MCF 10A (cell line): ENCODE data around the gene DCLRE1B. TPM values are rescaled to one million over a fixed set of nuclear protein-coding genes. Genes with fewer than 3 reads are reported as not detected.

Source experiments
- BruUV-seq: library from RNA; stranded (reverse); fragments of 400-500 nt; replicated peaks from 2 replicates; lab custom pipeline; 2021; lab: Mats Ljungman, UMichigan
- CTCF ChIA-PET: fragments of 300-600 bp; sonication (Branson Sonifier 250); formaldehyde crosslinking; extraction: SDS; loops from one replicate; lab custom pipeline; 2021; ENCODE audit warnings: antibody characterized with exemption, inconsistent platforms; lab: Yijun Ruan, JAX
- POLR2A ChIA-PET: fragments of 300-600, 350-650 bp; sonication (Branson Sonifier 250); formaldehyde crosslinking; extraction: SDS; loops from one replicate; lab custom pipeline; 2020; ENCODE audit warnings: antibody characterized with exemption, inconsistent platforms; lab: Yijun Ruan, JAX
- DNase-seq: peaks from one replicate; pipeline ENCODE4 v3.0.0-alpha.2; 2018; ENCODE audit not compliant: unreplicated experiment
- H3K27ac Mint-ChIP-seq: one replicate; pipeline ENCODE4 v1.8.0; 2022; ENCODE audit warnings: mild to moderate bottlenecking, low read depth, mixed read lengths; ENCODE audit not compliant: unreplicated experiment
- H3K27me3 Mint-ChIP-seq: one replicate; pipeline ENCODE4 v1.8.0; 2022; ENCODE audit warnings: mixed read lengths; ENCODE audit not compliant: insufficient read depth, unreplicated experiment
- H3K36me3 Mint-ChIP-seq: one replicate; pipeline ENCODE4 v1.8.0; 2022; ENCODE audit warnings: mild to moderate bottlenecking, moderate library complexity, mixed read lengths; ENCODE audit not compliant: insufficient read depth, unreplicated experiment
- H3K4me1 Mint-ChIP-seq: one replicate; pipeline ENCODE4 v1.8.0; 2022; ENCODE audit warnings: mixed read lengths; ENCODE audit not compliant: insufficient read depth, unreplicated experiment
- H3K4me3 Mint-ChIP-seq: one replicate; pipeline ENCODE4 v1.8.0; 2022; ENCODE audit warnings: mild to moderate bottlenecking, moderate library complexity, mixed read lengths; ENCODE audit not compliant: unreplicated experiment
- H3K9me3 Mint-ChIP-seq: one replicate; pipeline ENCODE4 v1.8.0; 2022; ENCODE audit warnings: mixed read lengths; ENCODE audit not compliant: unreplicated experiment
- intact Hi-C: fragments of 100-400 bp; cut with micrococcal nuclease; formaldehyde crosslinking; loops from 2 replicates; pipeline ENCODE4 v1.14.1; 2022
- total RNA-seq: library from RNA; stranded (reverse); gene quantifications from 2 replicates; pipeline ENCODE4 v1.2.3, GENCODE V29; 2022
- TF ChIP-seq, protein P1 (sequence below): fragments of 200-600 bp; IDR thresholded peaks from one replicate; pipeline ENCODE4 v1.8.0; 2022; ENCODE audit warnings: antibody characterized with exemption, mild to moderate bottlenecking; ENCODE audit not compliant: unreplicated experiment

DCLRE1B gene
- total RNA-seq, 1 experiment from 2014 or later: 8.1 TPM

DNA sequence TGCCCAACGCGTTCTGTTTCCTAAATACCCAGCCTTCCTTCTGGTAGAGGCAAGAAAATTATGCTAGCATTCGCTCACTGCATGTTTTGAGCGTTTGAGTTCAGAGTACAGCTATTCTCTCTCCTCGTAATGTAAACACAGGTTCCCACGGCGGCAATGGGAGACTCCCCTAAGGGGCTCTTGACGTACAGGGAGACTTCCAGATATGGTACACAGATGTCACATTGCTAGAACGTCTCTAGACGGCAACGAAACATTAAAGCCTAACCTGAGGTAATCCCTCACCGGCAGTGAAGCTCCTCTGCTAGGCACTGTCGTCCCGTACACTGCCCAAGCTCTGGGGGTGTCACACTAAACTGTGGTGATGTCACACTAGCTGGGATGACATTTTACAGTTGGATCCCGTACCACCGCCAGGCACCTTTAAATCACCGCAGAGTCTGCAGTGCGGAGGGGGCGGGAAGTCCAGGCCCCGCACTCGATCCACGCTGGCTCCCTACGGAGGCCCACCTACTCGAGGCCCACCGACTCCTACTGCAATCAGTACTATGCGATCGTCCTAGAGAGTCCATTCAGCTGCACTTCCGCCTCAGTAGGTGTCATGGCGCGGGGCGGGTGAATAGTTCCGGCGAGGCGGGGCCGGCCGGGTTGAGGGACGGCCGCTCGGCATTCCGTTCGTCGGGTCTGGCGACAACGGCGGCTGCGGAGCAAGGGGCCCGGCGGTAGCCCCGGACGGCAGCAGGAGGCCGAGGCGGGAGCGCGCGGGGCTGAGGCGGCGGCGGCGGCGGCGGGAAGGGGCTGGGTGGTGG, 24.0 kb downstream of the DCLRE1B start, which contains the start of gene HIPK1:
TSS of gene HIPK1 (plus strand) at position 384 of the 809 bp plus-strand sequence.
- H3K4me3 Mint-ChIP-seq: peak within 1 kb of the TSS; percentile 95
- peaks cover 9% of the 10 kb centered on the region for H3K36me3 Mint-ChIP-seq
- intact Hi-C loops: loop anchor here (1.0 kb wide), 1 partner anchor 24 kb away; the partner anchor contains the start of gene DCLRE1B
- DNase-seq: peak; percentile 89
- BruUV-seq: TSS peak; percentile 50
- CTCF ChIA-PET: interaction anchor here (0.5 to 5.3 kb wide), 11 partner anchors 9 to 1213 kb away, joined by 3 to 48 read pairs (median 6); partner anchors contain the start of genes AP4B1 and DCLRE1B
- TF ChIP-seq, protein P1, sequence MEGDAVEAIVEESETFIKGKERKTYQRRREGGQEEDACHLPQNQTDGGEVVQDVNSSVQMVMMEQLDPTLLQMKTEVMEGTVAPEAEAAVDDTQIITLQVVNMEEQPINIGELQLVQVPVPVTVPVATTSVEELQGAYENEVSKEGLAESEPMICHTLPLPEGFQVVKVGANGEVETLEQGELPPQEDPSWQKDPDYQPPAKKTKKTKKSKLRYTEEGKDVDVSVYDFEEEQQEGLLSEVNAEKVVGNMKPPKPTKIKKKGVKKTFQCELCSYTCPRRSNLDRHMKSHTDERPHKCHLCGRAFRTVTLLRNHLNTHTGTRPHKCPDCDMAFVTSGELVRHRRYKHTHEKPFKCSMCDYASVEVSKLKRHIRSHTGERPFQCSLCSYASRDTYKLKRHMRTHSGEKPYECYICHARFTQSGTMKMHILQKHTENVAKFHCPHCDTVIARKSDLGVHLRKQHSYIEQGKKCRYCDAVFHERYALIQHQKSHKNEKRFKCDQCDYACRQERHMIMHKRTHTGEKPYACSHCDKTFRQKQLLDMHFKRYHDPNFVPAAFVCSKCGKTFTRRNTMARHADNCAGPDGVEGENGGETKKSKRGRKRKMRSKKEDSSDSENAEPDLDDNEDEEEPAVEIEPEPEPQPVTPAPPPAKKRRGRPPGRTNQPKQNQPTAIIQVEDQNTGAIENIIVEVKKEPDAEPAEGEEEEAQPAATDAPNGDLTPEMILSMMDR: no peak
- no peaks in the 10 kb centered on the region for H3K9me3 Mint-ChIP-seq
- H3K4me1 Mint-ChIP-seq: peaks cover 47% of the 10 kb centered on the region
- H3K27me3 Mint-ChIP-seq: no peaks in the 10 kb centered on the region
- peak within 1 kb of the TSS; percentile 97 for H3K27ac Mint-ChIP-seq
- POLR2A ChIA-PET: interaction anchor here (0.7 to 9.2 kb wide), 18 partner anchors 9 to 828 kb away, joined by 3 to 228 read pairs (median 6); partner anchors contain the start of genes AP4B1, CSDE1, DCLRE1B and OLFML3

DNA sequence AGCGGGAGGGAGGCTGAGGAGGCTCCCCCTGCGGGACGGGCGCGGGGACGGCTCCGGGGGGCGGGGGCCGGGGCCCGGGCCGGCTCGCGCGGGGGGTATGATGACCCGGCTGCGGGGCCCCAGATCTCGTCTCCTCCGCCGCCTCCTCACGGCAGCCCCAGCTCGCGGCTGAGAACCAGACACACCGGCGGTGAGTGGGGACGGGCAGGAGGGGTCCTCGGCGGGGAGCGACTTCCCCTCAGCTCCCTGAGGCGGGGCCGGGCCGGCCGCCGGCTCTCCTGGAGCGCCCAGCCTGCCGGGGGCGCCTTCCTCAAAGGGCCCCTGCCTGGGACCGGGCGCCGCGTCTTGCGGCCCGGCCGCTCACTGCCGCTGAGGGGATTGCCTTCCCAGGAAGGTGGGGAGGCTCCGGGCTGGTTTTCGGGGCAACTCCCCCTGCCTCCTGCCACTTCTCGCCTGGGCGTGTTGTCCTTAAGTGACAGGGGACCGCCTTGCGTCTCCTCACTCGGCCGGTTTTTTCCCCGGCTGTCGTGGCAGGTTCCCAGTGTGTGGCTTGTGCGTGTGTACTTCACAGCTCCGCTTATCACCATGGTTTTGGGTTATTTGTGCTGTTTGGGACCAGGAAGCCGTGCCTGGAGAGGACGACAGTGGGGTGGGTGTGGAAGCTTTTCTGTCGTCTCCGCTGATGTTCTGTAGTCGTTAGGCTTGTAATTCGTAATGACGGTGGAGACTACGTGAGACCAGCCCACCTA, 24.8 kb downstream of the DCLRE1B start:
- peak; percentile 22 for DNase-seq
- intact Hi-C loops: loop anchor here (1.0 kb wide), 1 partner anchor 25 kb away; the partner anchor contains the start of gene DCLRE1B
- H3K4me3 Mint-ChIP-seq: peak overlapping the region; percentile 95
- H3K27me3 Mint-ChIP-seq: no peaks in the 10 kb centered on the region
- peaks cover 9% of the 10 kb centered on the region for H3K36me3 Mint-ChIP-seq
- H3K4me1 Mint-ChIP-seq: peaks cover 48% of the 10 kb centered on the region
- TF ChIP-seq, protein P1: peak; percentile 19
- ChIA-PET CTCF (interaction anchor here (0.5 to 5.3 kb wide), 18 partner anchors 9 to 1478 kb away, joined by 3 to 48 read pairs (median 5); partner anchors contain the start of genes AP4B1 and DCLRE1B), POLR2A (interaction anchor here (1.1 to 9.2 kb wide), 20 partner anchors 10 to 828 kb away, joined by 3 to 228 read pairs (median 6); partner anchors contain the start of genes AP4B1, CSDE1, DCLRE1B and DENND2C)
- peak overlapping the region; percentile 97 for H3K27ac Mint-ChIP-seq
- BruUV-seq: TSS peak; percentile 55
- no peaks in the 10 kb centered on the region for H3K9me3 Mint-ChIP-seq

DNA sequence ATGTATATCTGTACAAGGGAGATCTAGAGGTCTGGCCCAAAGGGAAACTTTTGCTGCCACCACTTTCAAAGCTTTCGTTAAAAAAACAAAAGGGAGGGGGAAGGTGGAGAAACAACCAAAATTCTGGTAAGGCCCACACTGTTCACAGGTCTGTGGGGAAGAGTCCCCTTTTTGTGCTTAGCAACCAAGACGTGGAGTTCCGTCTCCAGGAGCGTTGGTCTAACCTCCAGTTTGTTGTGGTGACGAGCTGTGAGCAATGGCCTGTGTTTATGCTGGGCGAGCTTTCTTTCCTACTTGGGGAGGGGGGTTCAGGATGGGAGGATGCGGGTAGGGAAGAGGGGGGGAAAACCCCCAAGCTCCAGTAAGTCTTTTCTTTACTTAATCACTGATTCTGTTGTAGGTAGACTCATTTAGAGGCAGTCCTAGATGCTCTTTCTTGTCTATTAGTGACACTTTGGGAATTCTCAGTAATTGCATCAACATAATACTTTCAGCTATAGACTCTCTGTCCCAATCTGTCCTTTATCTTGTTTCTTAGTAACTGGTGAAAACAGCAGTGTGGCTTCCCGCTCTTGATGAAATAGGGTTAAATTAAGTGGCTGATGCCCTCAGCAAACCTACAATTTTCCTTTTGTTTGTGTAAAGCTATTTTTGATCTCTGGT, 25.5 kb downstream of the DCLRE1B start:
- Mint-ChIP-seq H3K9me3 (no peaks in the 10 kb centered on the region), H3K4me3 (peak overlapping the region; percentile 95), H3K4me1 (peaks cover 48% of the 10 kb centered on the region), H3K36me3 (peaks cover 9% of the 10 kb centered on the region), H3K27ac (peak overlapping the region; percentile 97), H3K27me3 (no peaks in the 10 kb centered on the region)
- BruUV-seq: no TSS peak
- intact Hi-C loops: no loop called here
- ChIA-PET POLR2A (interaction anchor here (0.7 to 9.2 kb wide), 21 partner anchors 10 to 858 kb away, joined by 3 to 228 read pairs (median 5); partner anchors contain the start of genes AP4B1, DCLRE1B, DENND2C and LRIG2), CTCF (interaction anchor here (0.6 to 5.3 kb wide), 21 partner anchors 8 to 1477 kb away, joined by 3 to 48 read pairs (median 4); partner anchors contain the start of genes AP4B1 and DCLRE1B)
- TF ChIP-seq, protein P1: no peak
- DNase-seq: peak; percentile 25
